IMR-90 (cell line): ENCODE measurements around the gene CPOX. TPM values are rescaled to one million over a fixed set of nuclear protein-coding genes. Genes with fewer than 3 reads are reported as not detected.

Source experiments
- ATAC-seq: fragments of 200-7000 bp; cut with Tn5 transposase; 2 replicates; pipeline ENCODE4 v1.9.1; 2020; ENCODE audit warnings: low read depth, mild to moderate bottlenecking, moderate library complexity
- BruUV-seq: library from RNA; stranded (reverse); fragments of 400-500 nt; replicated peaks from 2 replicates; lab custom pipeline; 2021; lab: Mats Ljungman, UMichigan
- CTCF ChIA-PET: fragments of 300-600 bp; formaldehyde crosslinking; extraction: SDS; loops from one replicate; lab custom pipeline; 2021; ENCODE audit warnings: antibody characterized with exemption; lab: Yijun Ruan, JAX
- POLR2A ChIA-PET: fragments of 300-600 bp; sonication (Branson Sonifier 250); formaldehyde crosslinking; loops from one replicate; lab custom pipeline; 2022; ENCODE audit warnings: antibody characterized with exemption; ENCODE audit not compliant: unreplicated experiment; lab: Charles Lee
- DNase-seq: peaks from one replicate; pipeline ENCODE4 v3.0.0; 2013
- H2AFZ ChIP-seq: replicated peaks from 2 replicates; pipeline ENCODE3; 2013; ENCODE audit warnings: low read length, mild to moderate bottlenecking; ENCODE audit not compliant: poor library complexity
- H2AK5ac ChIP-seq: 2 replicates; pipeline ENCODE4 v1.6.1; 2013; ENCODE audit warnings: low read depth, low read length, inconsistent platforms
- H2AK9ac ChIP-seq: replicated peaks from 2 replicates; pipeline ENCODE3; 2013; ENCODE audit warnings: mild to moderate bottlenecking, low read depth, low read length, moderate library complexity; ENCODE audit not compliant: poor library complexity
- H2BK120ac ChIP-seq: 2 replicates; pipeline ENCODE4 v1.6.1; 2013; ENCODE audit warnings: low read depth, low read length, inconsistent platforms
- H2BK15ac ChIP-seq: 3 replicates; pipeline ENCODE4 v1.6.1; 2013; ENCODE audit warnings: low read depth, low read length, inconsistent platforms
- H2BK20ac ChIP-seq: 2 replicates; pipeline ENCODE4 v1.6.1; 2013; ENCODE audit warnings: low read depth, mild to moderate bottlenecking, inconsistent platforms, low read length, moderate library complexity
- H2BK5ac ChIP-seq: 2 replicates; pipeline ENCODE4 v1.6.1; 2013; ENCODE audit warnings: mild to moderate bottlenecking, low read depth, low read length, inconsistent platforms; ENCODE audit not compliant: poor library complexity, severe bottlenecking
- H3K14ac ChIP-seq: replicated peaks from 2 replicates; pipeline ENCODE4 v1.6.1; 2013; ENCODE audit warnings: low read depth, low read length, inconsistent platforms
- H3K18ac ChIP-seq: 2 replicates; pipeline ENCODE4 v1.6.1; 2013; ENCODE audit warnings: low read depth, low read length, control low read depth
- H3K23ac ChIP-seq: 2 replicates; pipeline ENCODE4 v1.6.1; 2013; ENCODE audit warnings: low read depth, low read length, inconsistent platforms
- H3K27ac ChIP-seq: 2 replicates; pipeline ENCODE4 v1.5.1; 2013; ENCODE audit warnings: mild to moderate bottlenecking, control low read depth, low read length; ENCODE audit not compliant: insufficient read depth
- H3K27me3 ChIP-seq: 2 replicates; pipeline ENCODE4 v1.6.1; 2013; ENCODE audit warnings: low read length; ENCODE audit not compliant: control insufficient read depth, insufficient read depth
- H3K36me3 ChIP-seq: 2 replicates; pipeline ENCODE4 v1.6.1; 2013; ENCODE audit warnings: low read length, mixed read lengths; ENCODE audit not compliant: control insufficient read depth, insufficient read depth
- H3K4ac ChIP-seq: 2 replicates; pipeline ENCODE4 v1.6.1; 2013; ENCODE audit warnings: low read depth, low read length, inconsistent platforms
- H3K4me1 ChIP-seq: 2 replicates; pipeline ENCODE4 v1.6.1; 2013; ENCODE audit warnings: low read length, mixed read lengths; ENCODE audit not compliant: control insufficient read depth, insufficient read depth
- H3K4me2 ChIP-seq: 2 replicates; pipeline ENCODE4 v1.6.1; 2013; ENCODE audit warnings: low read depth, mild to moderate bottlenecking, control low read depth, low read length, moderate library complexity
- H3K4me3 ChIP-seq: 2 replicates; pipeline ENCODE4 v1.5.1; 2013; ENCODE audit warnings: low read depth, mild to moderate bottlenecking, control low read depth, low read length, moderate library complexity; ENCODE audit not compliant: insufficient read depth
- H3K56ac ChIP-seq: 2 replicates; pipeline ENCODE4 v1.6.1; 2013; ENCODE audit warnings: low read length, inconsistent platforms; ENCODE audit not compliant: insufficient read depth; ENCODE audit errors: extremely low read depth
- H3K79me1 ChIP-seq, 2 experiments: 2 replicates each; pipeline ENCODE4 v1.6.1; 2013; ENCODE audit warnings: low read length in 2 of 2, inconsistent platforms in 1 of 2, low read depth in 1 of 2
- H3K9ac ChIP-seq: 2 replicates; pipeline ENCODE4 v1.6.1; 2013; ENCODE audit warnings: low read depth, low read length, control low read depth
- H3K9me1 ChIP-seq: 2 replicates; pipeline ENCODE4 v1.6.1; 2013; ENCODE audit warnings: low read length, inconsistent platforms; ENCODE audit not compliant: insufficient read depth
- H3K9me3 ChIP-seq: 2 replicates; pipeline ENCODE4 v1.6.1; 2013; ENCODE audit warnings: low read length; ENCODE audit not compliant: control insufficient read depth, insufficient read depth
- H4K20me1 ChIP-seq: 2 replicates; pipeline ENCODE4 v1.6.1; 2013; ENCODE audit warnings: low read length, inconsistent platforms; ENCODE audit not compliant: insufficient read depth
- H4K5ac ChIP-seq: 2 replicates; pipeline ENCODE4 v1.6.1; 2013; ENCODE audit warnings: mild to moderate bottlenecking, low read depth, low read length, control low read depth
- H4K8ac ChIP-seq, 2 experiments: 2 replicates each; pipeline ENCODE4 v1.6.1; 2013; ENCODE audit warnings: low read depth in 2 of 2, low read length in 2 of 2, control low read depth in 1 of 2, inconsistent platforms in 1 of 2
- H4K91ac ChIP-seq: 2 replicates; pipeline ENCODE4 v1.6.1; 2013; ENCODE audit warnings: low read depth, low read length, inconsistent platforms; ENCODE audit not compliant: insufficient read depth
- BHLHE40 ChIP-seq: fragments of 150-350 bp; IDR thresholded peaks from 2 replicates; pipeline ENCODE4 v1.6.1; 2016; ENCODE audit warnings: mild to moderate bottlenecking, low read depth, low read length
- CEBPB ChIP-seq: IDR thresholded peaks from 2 replicates; pipeline ENCODE4 v1.6.1; 2012; ENCODE audit warnings: low read depth, low read length, improper control_type of control experiment
- CHD1 ChIP-seq: IDR thresholded peaks from 2 replicates; pipeline ENCODE4 v1.6.1; 2012; ENCODE audit warnings: low read depth, low read length, improper control_type of control experiment
- CTCF ChIP-seq: conservative IDR thresholded peaks from 2 replicates; pipeline ENCODE4 v1.5.1; 2012; ENCODE audit warnings: mild to moderate bottlenecking, low read depth, low read length, improper control_type of control experiment
- FOS ChIP-seq: fragments of 150-350 bp; IDR thresholded peaks from 2 replicates; pipeline ENCODE4 v1.6.1; 2016; ENCODE audit warnings: low read depth, low read length
- MAFK ChIP-seq: IDR thresholded peaks from 2 replicates; pipeline ENCODE4 v1.6.1; 2012; ENCODE audit warnings: low read depth, low read length, improper control_type of control experiment
- MAZ ChIP-seq: IDR thresholded peaks from 2 replicates; pipeline ENCODE4 v1.6.1; 2012; ENCODE audit warnings: low read depth, mild to moderate bottlenecking, low read length, improper control_type of control experiment, moderate library complexity, borderline replicate concordance
- MXI1 ChIP-seq: IDR thresholded peaks from 2 replicates; pipeline ENCODE4 v1.6.1; 2012; ENCODE audit warnings: low read depth, mild to moderate bottlenecking, low read length, moderate library complexity, borderline replicate concordance
- NFE2L2 ChIP-seq: fragments of 150-350 bp; IDR thresholded peaks from 2 replicates; pipeline ENCODE4 v1.6.1; 2016; ENCODE audit warnings: low read depth, mild to moderate bottlenecking, low read length
- POLR2A ChIP-seq: IDR thresholded peaks from 2 replicates; pipeline ENCODE4 v1.6.1; 2012; ENCODE audit warnings: mild to moderate bottlenecking, low read depth, low read length
- RAD21 ChIP-seq: IDR thresholded peaks from 2 replicates; pipeline ENCODE4 v1.6.1; 2012; ENCODE audit warnings: low read length, improper control_type of control experiment
- RCOR1 ChIP-seq: IDR thresholded peaks from 2 replicates; pipeline ENCODE4 v1.6.1; 2012; ENCODE audit warnings: mild to moderate bottlenecking, low read length, improper control_type of control experiment; ENCODE audit not compliant: insufficient replicate concordance
- RFX5 ChIP-seq: IDR thresholded peaks from 2 replicates; pipeline ENCODE4 v1.8.0; 2012; ENCODE audit warnings: low read depth, mild to moderate bottlenecking, low read length, moderate library complexity
- SMC3 ChIP-seq: fragments of 150-350 bp; IDR thresholded peaks from 2 replicates; pipeline ENCODE4 v1.6.1; 2016; ENCODE audit warnings: low read depth, mild to moderate bottlenecking, antibody characterized with exemption, low read length, moderate library complexity
- WGBS, 2 experiments: methylation state at CpG; one replicate each; pipeline versions ENCODE4 v1.1.5 to v1.1.7; 2013; ENCODE audit warnings: missing lambda C conversion rate in 2 of 2; ENCODE audit not compliant: insufficient read length in 1 of 2; ENCODE audit errors: extremely low coverage in 2 of 2; 5-methylcytosine and 5-hydroxymethylcytosine counted together
- dilution Hi-C: fragments of 300-500 bp; cut with HindIII; formaldehyde crosslinking; loops from one replicate; pipeline ENCODE4 v1.14.3; 2018; ENCODE audit warnings: low sequenced_read_pairs; ENCODE audit not compliant: unreplicated experiment
- in situ Hi-C: fragments of 300-500 bp; cut with MboI; formaldehyde crosslinking; loops from 3 replicates; pipeline ENCODE4 v1.14.3; 2019; ENCODE audit warnings: low sequenced_read_pairs, inconsistent platforms, mixed read lengths
- intact Hi-C: fragments of 100-400 bp; cut with micrococcal nuclease; formaldehyde crosslinking; loops from 2 replicates; pipeline ENCODE4 v1.10.0; 2022
- polyA plus RNA-seq, 3 experiments: library from polyadenylated mRNA; depleted of rRNA; stranded (reverse); fragments of >200 nt; gene quantifications; 2 replicates each; pipeline ENCODE4 v1.2.3, GENCODE V29; 2012; ENCODE audit warnings: low replicate concordance in 1 of 3
- total RNA-seq: library from RNA; depleted of rRNA; stranded (reverse); fragments of >200 nt; gene quantifications from 2 replicates; pipeline ENCODE4 v1.2.3, GENCODE V29; 2012
- TF ChIP-seq, protein P1 (sequence below): fragments of 150-350 bp; IDR thresholded peaks from 2 replicates; pipeline ENCODE4 v1.6.1; 2017; ENCODE audit warnings: mild to moderate bottlenecking, antibody characterized with exemption, low read length, low read depth
- TF ChIP-seq, protein P2 (sequence below): fragments of 150-350 bp; IDR thresholded peaks from 2 replicates; pipeline ENCODE4 v1.6.1; 2016; ENCODE audit warnings: low read depth, mild to moderate bottlenecking, low read length, moderate library complexity, borderline replicate concordance

CPOX gene
- total and polyA plus RNA-seq, 2 of the 4 experiments (the other 2 are of a cell fraction), result 14.5 to 19.4 TPM

- Histone ChIP-seq H3K56ac (no peak overlapping the region), H2BK15ac (no peak overlapping the region), H2AK9ac (no peak overlapping the region), H3K4me2 (no peak overlapping the region), H2BK5ac (no peak overlapping the region), H4K5ac (no peak overlapping the region), H3K4ac (no peak overlapping the region), H3K36me3 (no peaks in the 10 kb centered on the region), H4K91ac (no peak overlapping the region), H3K9me3 (no peaks in the 10 kb centered on the region), H4K20me1 (no peaks in the 10 kb centered on the region), H3K14ac (no peak overlapping the region), H3K9ac (no peak overlapping the region), H3K18ac (no peak overlapping the region), H3K23ac (no peak overlapping the region), H3K4me1 (no peaks in the 10 kb centered on the region), H2AFZ (no peak overlapping the region), H3K4me3 (no peak overlapping the region), H4K8ac (no peak overlapping the region), H2AK5ac (no peak overlapping the region), H2BK20ac (no peak overlapping the region), H3K9me1 (no peaks in the 10 kb centered on the region), H3K27ac (no peak overlapping the region), H2BK120ac (no peak overlapping the region), H3K79me1 (no peaks in the 10 kb centered on the region), H3K27me3 (peaks cover 7% of the 10 kb centered on the region)
- dilution Hi-C loops, result no loop called here
- intact Hi-C loops, result no loop called here
- no TSS peak for BruUV-seq
- CTCF ChIA-PET, result no interaction called here
- in situ Hi-C loops, result no loop called here
- TF ChIP-seq MAFK, result no peak
- no peak for TF ChIP-seq RCOR1
- TF ChIP-seq MXI1, result no peak
- no peak for TF ChIP-seq MAZ
- no peak for TF ChIP-seq CTCF
- TF ChIP-seq, protein P1, sequence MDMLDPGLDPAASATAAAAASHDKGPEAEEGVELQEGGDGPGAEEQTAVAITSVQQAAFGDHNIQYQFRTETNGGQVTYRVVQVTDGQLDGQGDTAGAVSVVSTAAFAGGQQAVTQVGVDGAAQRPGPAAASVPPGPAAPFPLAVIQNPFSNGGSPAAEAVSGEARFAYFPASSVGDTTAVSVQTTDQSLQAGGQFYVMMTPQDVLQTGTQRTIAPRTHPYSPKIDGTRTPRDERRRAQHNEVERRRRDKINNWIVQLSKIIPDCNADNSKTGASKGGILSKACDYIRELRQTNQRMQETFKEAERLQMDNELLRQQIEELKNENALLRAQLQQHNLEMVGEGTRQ, result no peak
- TF ChIP-seq SMC3, result no peak
- TF ChIP-seq RAD21, result no peak
- no peak for TF ChIP-seq FOS
- no peak for TF ChIP-seq CEBPB
- TF ChIP-seq RFX5, result no peak
- TF ChIP-seq NFE2L2, result no peak
- TF ChIP-seq POLR2A, result no peak
- TF ChIP-seq CHD1, result no peak
- TF ChIP-seq, protein P2, sequence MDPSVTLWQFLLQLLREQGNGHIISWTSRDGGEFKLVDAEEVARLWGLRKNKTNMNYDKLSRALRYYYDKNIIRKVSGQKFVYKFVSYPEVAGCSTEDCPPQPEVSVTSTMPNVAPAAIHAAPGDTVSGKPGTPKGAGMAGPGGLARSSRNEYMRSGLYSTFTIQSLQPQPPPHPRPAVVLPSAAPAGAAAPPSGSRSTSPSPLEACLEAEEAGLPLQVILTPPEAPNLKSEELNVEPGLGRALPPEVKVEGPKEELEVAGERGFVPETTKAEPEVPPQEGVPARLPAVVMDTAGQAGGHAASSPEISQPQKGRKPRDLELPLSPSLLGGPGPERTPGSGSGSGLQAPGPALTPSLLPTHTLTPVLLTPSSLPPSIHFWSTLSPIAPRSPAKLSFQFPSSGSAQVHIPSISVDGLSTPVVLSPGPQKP, result no peak
- no peak for TF ChIP-seq BHLHE40
- DNase-seq (no peak), ATAC-seq (no peak)
- WGBS, 2 experiments, result no CpG with 5 or more reads among the region's 6 CpGs
- POLR2A ChIA-PET, result no interaction called here
Observed at GRCh38 chr3:98536456-98537017, 56.9 kb downstream of the CPOX start.
